K562 (cell line): ENCODE results near the gene ACTL10. TPM values are rescaled to one million over a fixed set of nuclear protein-coding genes. Genes with fewer than 3 reads are reported as not detected.

Experiments used
- ATF1 ChIP-seq, 2 experiments: fragments of 450-650 bp in 1 of 2; IDR thresholded peaks; 2 replicates each; pipeline ENCODE4 v1.6.1; 2016; ENCODE audit warnings: missing compliant biosample characterization in 1 of 2, missing genetic modification characterization in 1 of 2
- CBX5 ChIP-seq: IDR thresholded peaks from 2 replicates; pipeline ENCODE4 v1.6.1; 2014; ENCODE audit warnings: low read depth, borderline replicate concordance
- FOXK1 ChIP-seq: sonication (generic); formaldehyde crosslinking; IDR thresholded peaks from 2 replicates; pipeline ENCODE4 v1.8.0; 2022; ENCODE audit warnings: missing genetic modification reagents, mild to moderate bottlenecking, borderline replicate concordance
- GATAD2B ChIP-seq: fragments of 450-650 bp; IDR thresholded peaks from 2 replicates; pipeline ENCODE4 v1.6.1; 2017; ENCODE audit warnings: mild to moderate bottlenecking, borderline replicate concordance
- GTF2A2 ChIP-seq: IDR thresholded peaks from 2 replicates; pipeline ENCODE4 v1.6.1; 2016; ENCODE audit warnings: mild to moderate bottlenecking, missing genetic modification characterization, missing compliant biosample characterization
- HCFC1 ChIP-seq: IDR thresholded peaks from 2 replicates; pipeline ENCODE4 v1.6.1; 2012; ENCODE audit warnings: low read depth, low read length, improper control_type of control experiment
- HNRNPL ChIP-seq: fragments of 200-400 bp; formaldehyde crosslinking; IDR thresholded peaks from 2 replicates; pipeline ENCODE4 v1.6.1; 2017; ENCODE audit warnings: low read depth, mild to moderate bottlenecking, low read length
- KLF6 ChIP-seq: fragments of 250-450 bp; sonication (Bioruptor Pico); IDR thresholded peaks from 2 replicates; pipeline ENCODE4 v1.4.0; 2020; ENCODE audit warnings: mild to moderate bottlenecking, moderate library complexity, borderline replicate concordance
- MCM5 ChIP-seq: fragments of 450-650 bp; IDR thresholded peaks from 2 replicates; pipeline ENCODE4 v1.6.1; 2016; ENCODE audit warnings: low read depth
- NCOR1 ChIP-seq: fragments of 450-650 bp; IDR thresholded peaks from 2 replicates; pipeline ENCODE4 v1.6.1; 2016; ENCODE audit warnings: mild to moderate bottlenecking, moderate library complexity
- POLR2A ChIP-seq: fragments of 450-650 bp; conservative IDR thresholded peaks from 2 replicates; pipeline ENCODE4 v1.6.1; 2016
- POLR2AphosphoS2 ChIP-seq: IDR thresholded peaks from 2 replicates; pipeline ENCODE4 v1.6.1; 2012; ENCODE audit warnings: low read length, improper control_type of control experiment
- POLR2G ChIP-seq: fragments of 200-400 bp; formaldehyde crosslinking; IDR thresholded peaks from 2 replicates; pipeline ENCODE4 v1.6.1; 2017; ENCODE audit warnings: low read depth, mild to moderate bottlenecking, antibody characterized with exemption, low read length, moderate library complexity
- SIRT6 ChIP-seq: IDR thresholded peaks from one replicate; pipeline ENCODE4 v1.6.1; 2012; ENCODE audit warnings: low read depth, mild to moderate bottlenecking, control low read depth, inconsistent platforms, low read length, moderate library complexity
- SRSF9 ChIP-seq: fragments of 200-400 bp; formaldehyde crosslinking; IDR thresholded peaks from 2 replicates; pipeline ENCODE4 v1.6.1; 2017; ENCODE audit warnings: low read depth, low read length, borderline replicate concordance
- TCF7 ChIP-seq: sonication (generic); IDR thresholded peaks from 2 replicates; pipeline ENCODE4 v1.6.1; 2016; ENCODE audit warnings: antibody characterized with exemption, borderline replicate concordance
- ZNF239 ChIP-seq: fragments of 250-450 bp; sonication (Bioruptor Pico); IDR thresholded peaks from 2 replicates; pipeline ENCODE4 v1.4.0; 2020; ENCODE audit warnings: mild to moderate bottlenecking
- polyA plus RNA-seq, 8 experiments: library from polyadenylated mRNA; depleted of rRNA in 4 of 8; stranded (reverse) in 5 of 8; unstranded in 3 of 8; fragments of >200 nt; fragmentation: Nextera tagmentation in 2 of 8; fragmentation: Illumina TruSeq in 1 of 8; extraction: Ambion mirVana in 2 of 8; extraction: Trizol in 1 of 8; gene quantifications; 2 replicates each; pipeline versions ENCODE4 v1.2.1 to v1.2.3, GENCODE V29; 2011 to 2014; ENCODE audit warnings: inconsistent platforms in 1 of 8, missing spikeins in 1 of 8
- total RNA-seq, 7 experiments: library from RNA; depleted of rRNA in 6 of 7; stranded (reverse); fragments of >200 nt in 6 of 7; fragmentation: Illumina TruSeq in 2 of 7; extraction: Trizol in 2 of 7; gene quantifications; 2 replicates each; pipeline versions ENCODE4 v1.2.1 to v1.2.3, GENCODE V29; 2011 to 2021; ENCODE audit warnings: low replicate concordance in 1 of 7
- TF ChIP-seq, protein P1 (sequence below): sonication (generic); formaldehyde crosslinking; IDR thresholded peaks from 2 replicates; pipeline ENCODE4 v1.8.0; 2022; ENCODE audit warnings: mild to moderate bottlenecking, missing genetic modification reagents, borderline replicate concordance
- TF ChIP-seq, protein P2 (sequence below), 2 experiments: fragments of 450-650 bp; IDR thresholded peaks; 2 replicates each; pipeline ENCODE4 v1.6.1; 2018; ENCODE audit warnings: mild to moderate bottlenecking in 2 of 2, low read depth in 1 of 2; ENCODE audit not compliant: partially characterized antibody in 2 of 2
- TF ChIP-seq, protein P3 (sequence below): fragments of 250-450 bp; sonication (Bioruptor Pico); IDR thresholded peaks from 2 replicates; pipeline ENCODE4 v1.5.0; 2021
- TF ChIP-seq, protein P4 (sequence below): sonication (generic); formaldehyde crosslinking; IDR thresholded peaks from 2 replicates; pipeline ENCODE4 v1.9.0; 2022; ENCODE audit warnings: mild to moderate bottlenecking, missing genetic modification reagents

The ACTL10 gene
- total and polyA plus RNA-seq, 9 of the 15 experiments (the other 6 are each of a cell fraction or from before 2014, with no cell fraction given), result 0.07 to 0.14 TPM; not detected in 7

DNA sequence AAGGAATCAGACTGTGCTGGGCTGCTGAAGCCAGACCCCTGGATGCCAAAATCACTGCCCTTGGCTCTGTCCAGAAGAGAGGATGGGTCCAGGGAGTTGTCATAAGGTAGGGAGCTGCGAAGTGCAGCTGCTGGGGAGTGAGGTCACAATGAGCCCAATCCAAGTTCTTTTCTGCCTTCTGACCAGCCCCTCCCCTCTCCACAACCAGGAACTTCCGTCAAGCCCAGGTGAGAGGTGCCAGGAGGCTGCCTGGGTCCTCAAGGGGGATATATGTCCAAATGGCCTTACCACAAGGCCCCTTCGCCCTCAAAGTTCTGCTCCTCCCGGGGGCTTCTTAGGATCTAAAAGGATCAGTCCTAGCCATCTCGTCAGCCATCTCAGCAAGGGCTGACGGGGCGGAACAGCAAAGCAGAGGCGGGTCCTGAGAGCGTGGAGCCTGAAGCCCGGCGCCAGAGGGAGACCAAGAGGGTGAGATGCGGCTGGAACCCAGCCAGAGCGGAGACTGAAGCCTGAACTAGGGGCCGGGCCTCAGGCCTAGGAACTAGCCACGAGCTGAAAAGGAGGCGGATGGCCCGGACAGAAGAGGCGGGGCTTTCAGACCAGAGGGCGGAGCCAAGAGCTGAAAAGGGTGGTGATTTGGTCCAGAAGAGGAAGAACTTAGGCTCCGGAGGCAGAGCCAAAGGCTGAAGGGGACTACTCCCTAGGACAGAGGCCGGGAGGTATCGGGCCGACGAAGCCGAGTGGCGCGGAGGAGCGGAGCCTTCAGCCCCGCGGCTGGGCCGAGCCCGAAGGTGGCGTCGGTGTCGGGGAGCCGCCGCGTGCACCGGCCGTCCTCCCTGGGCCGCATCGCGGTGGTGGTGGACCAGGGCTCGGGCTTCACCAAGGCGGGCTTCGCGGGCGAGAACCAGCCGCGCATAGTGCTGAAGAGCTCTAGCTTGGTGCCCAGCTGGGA lies at the start of gene ACTL10 (continued):
- TF ChIP-seq ATF1 (CRISPR knock-in tag; IDR thresholded peaks at IDR 0.05) (no peak), ATF1 (tag; IDR thresholded peaks at IDR 0.05) (0 out of 2 replicates have a peak, but pooled peaks have one; percentile 31), TCF7 (no peak), HNRNPL (no peak), GTF2A2 (no peak), ZNF239 (CRISPR knock-in tag) (no peak), POLR2G (peak; percentile 69), POLR2A (peak; percentile 47; the same call in 1 of the 2 replicates), FOXK1 (CRISPR knock-in tag) (no peak), KLF6 (CRISPR knock-in tag) (no peak), POLR2AphosphoS2 (peak; percentile 81; the same call in 1 of the 2 replicates), SRSF9 (no peak), HCFC1 (peak; percentile 44; the same call in 1 of the 2 replicates), GATAD2B (no peak), SIRT6 (no peak), MCM5 (no peak), NCOR1 (no peak), CBX5 (no peak)
- TF ChIP-seq, protein P1, sequence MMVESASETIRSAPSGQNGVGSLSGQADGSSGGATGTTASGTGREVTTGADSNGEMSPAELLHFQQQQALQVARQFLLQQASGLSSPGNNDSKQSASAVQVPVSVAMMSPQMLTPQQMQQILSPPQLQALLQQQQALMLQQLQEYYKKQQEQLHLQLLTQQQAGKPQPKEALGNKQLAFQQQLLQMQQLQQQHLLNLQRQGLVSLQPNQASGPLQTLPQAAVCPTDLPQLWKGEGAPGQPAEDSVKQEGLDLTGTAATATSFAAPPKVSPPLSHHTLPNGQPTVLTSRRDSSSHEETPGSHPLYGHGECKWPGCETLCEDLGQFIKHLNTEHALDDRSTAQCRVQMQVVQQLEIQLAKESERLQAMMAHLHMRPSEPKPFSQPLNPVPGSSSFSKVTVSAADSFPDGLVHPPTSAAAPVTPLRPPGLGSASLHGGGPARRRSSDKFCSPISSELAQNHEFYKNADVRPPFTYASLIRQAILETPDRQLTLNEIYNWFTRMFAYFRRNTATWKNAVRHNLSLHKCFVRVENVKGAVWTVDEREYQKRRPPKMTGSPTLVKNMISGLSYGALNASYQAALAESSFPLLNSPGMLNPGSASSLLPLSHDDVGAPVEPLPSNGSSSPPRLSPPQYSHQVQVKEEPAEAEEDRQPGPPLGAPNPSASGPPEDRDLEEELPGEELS (CRISPR knock-in tag), result no peak
- TF ChIP-seq, protein P2, sequence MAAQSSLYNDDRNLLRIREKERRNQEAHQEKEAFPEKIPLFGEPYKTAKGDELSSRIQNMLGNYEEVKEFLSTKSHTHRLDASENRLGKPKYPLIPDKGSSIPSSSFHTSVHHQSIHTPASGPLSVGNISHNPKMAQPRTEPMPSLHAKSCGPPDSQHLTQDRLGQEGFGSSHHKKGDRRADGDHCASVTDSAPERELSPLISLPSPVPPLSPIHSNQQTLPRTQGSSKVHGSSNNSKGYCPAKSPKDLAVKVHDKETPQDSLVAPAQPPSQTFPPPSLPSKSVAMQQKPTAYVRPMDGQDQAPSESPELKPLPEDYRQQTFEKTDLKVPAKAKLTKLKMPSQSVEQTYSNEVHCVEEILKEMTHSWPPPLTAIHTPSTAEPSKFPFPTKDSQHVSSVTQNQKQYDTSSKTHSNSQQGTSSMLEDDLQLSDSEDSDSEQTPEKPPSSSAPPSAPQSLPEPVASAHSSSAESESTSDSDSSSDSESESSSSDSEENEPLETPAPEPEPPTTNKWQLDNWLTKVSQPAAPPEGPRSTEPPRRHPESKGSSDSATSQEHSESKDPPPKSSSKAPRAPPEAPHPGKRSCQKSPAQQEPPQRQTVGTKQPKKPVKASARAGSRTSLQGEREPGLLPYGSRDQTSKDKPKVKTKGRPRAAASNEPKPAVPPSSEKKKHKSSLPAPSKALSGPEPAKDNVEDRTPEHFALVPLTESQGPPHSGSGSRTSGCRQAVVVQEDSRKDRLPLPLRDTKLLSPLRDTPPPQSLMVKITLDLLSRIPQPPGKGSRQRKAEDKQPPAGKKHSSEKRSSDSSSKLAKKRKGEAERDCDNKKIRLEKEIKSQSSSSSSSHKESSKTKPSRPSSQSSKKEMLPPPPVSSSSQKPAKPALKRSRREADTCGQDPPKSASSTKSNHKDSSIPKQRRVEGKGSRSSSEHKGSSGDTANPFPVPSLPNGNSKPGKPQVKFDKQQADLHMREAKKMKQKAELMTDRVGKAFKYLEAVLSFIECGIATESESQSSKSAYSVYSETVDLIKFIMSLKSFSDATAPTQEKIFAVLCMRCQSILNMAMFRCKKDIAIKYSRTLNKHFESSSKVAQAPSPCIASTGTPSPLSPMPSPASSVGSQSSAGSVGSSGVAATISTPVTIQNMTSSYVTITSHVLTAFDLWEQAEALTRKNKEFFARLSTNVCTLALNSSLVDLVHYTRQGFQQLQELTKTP (IDR thresholded peaks at IDR 0.05; ENCODE audit: low read depth in 1 of 2, partially characterized antibody in 2 of 2), result no peak
- TF ChIP-seq, protein P3, sequence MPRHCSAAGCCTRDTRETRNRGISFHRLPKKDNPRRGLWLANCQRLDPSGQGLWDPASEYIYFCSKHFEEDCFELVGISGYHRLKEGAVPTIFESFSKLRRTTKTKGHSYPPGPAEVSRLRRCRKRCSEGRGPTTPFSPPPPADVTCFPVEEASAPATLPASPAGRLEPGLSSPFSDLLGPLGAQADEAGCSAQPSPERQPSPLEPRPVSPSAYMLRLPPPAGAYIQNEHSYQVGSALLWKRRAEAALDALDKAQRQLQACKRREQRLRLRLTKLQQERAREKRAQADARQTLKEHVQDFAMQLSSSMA (CRISPR knock-in tag), result no peak
- TF ChIP-seq, protein P4, sequence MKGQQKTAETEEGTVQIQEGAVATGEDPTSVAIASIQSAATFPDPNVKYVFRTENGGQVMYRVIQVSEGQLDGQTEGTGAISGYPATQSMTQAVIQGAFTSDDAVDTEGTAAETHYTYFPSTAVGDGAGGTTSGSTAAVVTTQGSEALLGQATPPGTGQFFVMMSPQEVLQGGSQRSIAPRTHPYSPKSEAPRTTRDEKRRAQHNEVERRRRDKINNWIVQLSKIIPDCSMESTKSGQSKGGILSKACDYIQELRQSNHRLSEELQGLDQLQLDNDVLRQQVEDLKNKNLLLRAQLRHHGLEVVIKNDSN (CRISPR knock-in tag), result peak; percentile 33
